Activated T-cell treated with anti-CD3 and anti-CD28 coated beads, Interleukin-2, amount 50 U/mL, for 24 hours (primary cell): Measurements from ENCODE around the gene NUDCD2.
"Not testable (repeated sequence)": the region's sequence is repeated elsewhere in the genome, so short reads cannot be mapped to it uniquely, and the experiment has no call there.

ENCODE experiments used
- DNase-seq: peaks from one replicate; pipeline ENCODE4 v3.0.0-alpha.2; 2020
- H3K27ac Mint-ChIP-seq: 2 replicates; pipeline ENCODE4 v1.8.0; 2020; ENCODE audit warnings: mild to moderate bottlenecking, mixed read lengths
- H3K27me3 Mint-ChIP-seq: 2 replicates; pipeline ENCODE4 v1.8.0; 2020; ENCODE audit warnings: mixed read lengths
- H3K36me3 Mint-ChIP-seq: 2 replicates; pipeline ENCODE4 v1.8.0; 2020; ENCODE audit warnings: low read depth, mixed read lengths
- H3K4me1 Mint-ChIP-seq: 2 replicates; pipeline ENCODE4 v1.8.0; 2020; ENCODE audit warnings: low read depth, mixed read lengths
- H3K4me3 Mint-ChIP-seq: 2 replicates; pipeline ENCODE4 v1.8.0; 2020; ENCODE audit warnings: mild to moderate bottlenecking, moderate library complexity, mixed read lengths
- H3K9me3 Mint-ChIP-seq: 2 replicates; pipeline ENCODE4 v1.8.0; 2020; ENCODE audit warnings: mixed read lengths

NUDCD2 gene

GRCh38 chr5:163426128-163426527 is 33.8 kb downstream of the NUDCD2 start:
- not testable (repeated sequence) for H3K4me3 Mint-ChIP-seq, H3K27ac Mint-ChIP-seq, DNase-seq, H3K27me3 Mint-ChIP-seq, H3K36me3 Mint-ChIP-seq, H3K9me3 Mint-ChIP-seq, H3K4me1 Mint-ChIP-seq

DNA sequence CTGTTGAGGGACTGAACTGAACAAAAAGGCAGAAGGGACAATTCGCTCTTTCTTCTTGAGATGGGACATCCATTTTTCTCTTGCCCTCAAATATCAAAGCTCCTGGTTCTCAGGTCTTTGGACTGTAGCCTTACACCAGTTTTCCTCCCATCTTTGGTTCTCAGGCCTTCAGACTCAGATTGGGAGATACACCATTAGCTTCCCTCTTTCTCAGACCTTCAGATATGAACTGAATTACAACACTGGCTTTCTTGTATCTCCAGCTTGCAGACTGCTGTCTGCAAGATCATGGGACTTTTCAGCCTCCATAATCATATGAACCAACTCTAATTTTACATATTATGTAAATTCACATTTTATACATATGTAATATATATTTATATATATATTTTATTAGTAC is 35.1 kb downstream of the NUDCD2 start:
- Mint-ChIP-seq H3K27ac (no peak overlapping the region), H3K9me3 (no peaks in the 10 kb centered on the region), H3K36me3 (no peaks in the 10 kb centered on the region), H3K27me3 (peaks cover 4% of the 10 kb centered on the region), H3K4me1 (peaks cover 6% of the 10 kb centered on the region), H3K4me3 (no peak overlapping the region)
- no peak for DNase-seq

DNA sequence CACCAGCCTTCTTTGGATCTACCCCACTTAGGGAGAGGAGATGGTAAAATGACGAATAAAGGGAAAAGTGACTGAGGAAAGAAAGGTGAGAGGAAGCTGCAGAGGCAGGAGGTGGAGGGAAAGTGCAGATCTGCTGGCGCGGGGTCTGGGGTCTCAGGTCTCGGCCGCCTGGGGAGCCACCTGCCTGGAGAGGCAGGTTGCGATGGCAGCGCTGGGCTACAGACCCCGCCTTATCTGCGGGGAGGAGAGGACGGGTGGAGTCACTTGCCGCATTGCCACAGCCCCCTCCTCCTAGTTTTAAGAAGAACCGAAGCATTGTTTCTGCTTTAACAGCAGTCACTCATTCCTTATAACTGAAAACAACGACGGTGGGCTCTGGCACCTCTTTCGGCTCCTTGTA is 44.2 kb downstream of the NUDCD2 start:
- not testable (repeated sequence) for H3K36me3 Mint-ChIP-seq, H3K9me3 Mint-ChIP-seq, H3K4me3 Mint-ChIP-seq, H3K4me1 Mint-ChIP-seq, DNase-seq, H3K27ac Mint-ChIP-seq
- peaks cover 29% of the 10 kb centered on the region for H3K27me3 Mint-ChIP-seq

GRCh38 chr5:163410505-163410904 is 49.4 kb downstream of the NUDCD2 start:
- no peak overlapping the region for H3K27ac Mint-ChIP-seq
- H3K27me3 Mint-ChIP-seq = peaks cover 23% of the 10 kb centered on the region
- no peaks in the 10 kb centered on the region for H3K9me3 Mint-ChIP-seq
- DNase-seq = no peak
- no peaks in the 10 kb centered on the region for H3K36me3 Mint-ChIP-seq
- peaks cover 6% of the 10 kb centered on the region for H3K4me1 Mint-ChIP-seq
- no peak overlapping the region for H3K4me3 Mint-ChIP-seq

- no peak for DNase-seq
- H3K27me3 Mint-ChIP-seq = peaks cover 20% of the 10 kb centered on the region
- no peak overlapping the region for H3K4me3 Mint-ChIP-seq
- no peak overlapping the region for H3K27ac Mint-ChIP-seq
- no peaks in the 10 kb centered on the region for H3K9me3 Mint-ChIP-seq
- no peaks in the 10 kb centered on the region for H3K36me3 Mint-ChIP-seq
- H3K4me1 Mint-ChIP-seq = peaks cover 6% of the 10 kb centered on the region
These were observed 50.5 kb downstream of the NUDCD2 start for GRCh38 chr5:163409384-163409783.

- H3K36me3 Mint-ChIP-seq = no peaks in the 10 kb centered on the region
- H3K4me1 Mint-ChIP-seq = peaks cover 6% of the 10 kb centered on the region
- H3K27me3 Mint-ChIP-seq = peaks cover 16% of the 10 kb centered on the region
- peak; percentile 62 for DNase-seq
- no peak overlapping the region for H3K4me3 Mint-ChIP-seq
- H3K9me3 Mint-ChIP-seq = no peaks in the 10 kb centered on the region
- no peak overlapping the region for H3K27ac Mint-ChIP-seq
These were observed 51.5 kb downstream of the NUDCD2 start for GRCh38 chr5:163408311-163408923.

DNA sequence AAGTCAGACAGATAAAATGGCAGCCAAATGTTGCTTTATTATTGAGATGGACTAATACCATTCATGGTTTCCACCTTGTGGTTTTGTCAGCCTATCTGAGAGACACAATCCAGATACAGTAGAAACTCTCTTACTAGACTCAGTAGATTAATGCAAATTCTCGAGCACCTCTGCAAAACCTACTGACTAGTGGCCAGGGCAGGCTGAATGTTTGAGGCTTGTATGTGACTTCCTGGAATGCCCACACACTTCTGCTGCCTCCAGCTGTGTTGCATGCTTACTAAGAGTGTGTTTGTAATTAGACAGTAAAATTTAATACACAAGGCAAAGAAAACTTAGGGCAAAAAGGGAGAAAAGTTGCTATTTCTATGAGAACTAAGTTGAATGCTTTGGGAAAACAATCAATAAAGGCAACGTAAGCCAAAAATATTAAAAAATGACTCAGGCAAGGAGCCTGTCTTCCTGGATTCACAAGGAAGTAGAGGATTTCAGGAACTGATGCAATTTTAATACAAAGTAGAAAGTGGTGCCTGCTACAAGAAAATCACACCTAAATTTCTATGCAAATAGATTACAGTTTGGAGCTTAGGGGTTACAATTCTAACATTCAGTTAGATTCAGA is 52.8 kb downstream of the NUDCD2 start:
- no peak for DNase-seq
- H3K4me3 Mint-ChIP-seq = no peak overlapping the region
- no peaks in the 10 kb centered on the region for H3K9me3 Mint-ChIP-seq
- peaks cover 6% of the 10 kb centered on the region for H3K4me1 Mint-ChIP-seq
- H3K36me3 Mint-ChIP-seq = no peaks in the 10 kb centered on the region
- H3K27ac Mint-ChIP-seq = no peak overlapping the region
- peaks cover 15% of the 10 kb centered on the region for H3K27me3 Mint-ChIP-seq

GRCh38 chr5:163404364-163405173 is 55.3 kb downstream of the NUDCD2 start:
- H3K4me1 Mint-ChIP-seq = peaks cover 6% of the 10 kb centered on the region
- H3K9me3 Mint-ChIP-seq = no peaks in the 10 kb centered on the region
- no peak overlapping the region for H3K4me3 Mint-ChIP-seq
- peaks cover 18% of the 10 kb centered on the region for H3K27me3 Mint-ChIP-seq
- DNase-seq = no peak
- H3K27ac Mint-ChIP-seq = no peak overlapping the region
- no peaks in the 10 kb centered on the region for H3K36me3 Mint-ChIP-seq

- H3K36me3 Mint-ChIP-seq = no peaks in the 10 kb centered on the region
- H3K4me3 Mint-ChIP-seq = no peak overlapping the region
- H3K27me3 Mint-ChIP-seq = peaks cover 18% of the 10 kb centered on the region
- no peaks in the 10 kb centered on the region for H3K4me1 Mint-ChIP-seq
- H3K27ac Mint-ChIP-seq = no peak overlapping the region
- H3K9me3 Mint-ChIP-seq = no peaks in the 10 kb centered on the region
- DNase-seq = no peak
These were observed 57.9 kb downstream of the NUDCD2 start for GRCh38 chr5:163402007-163402406.

GRCh38 chr5:163401271-163401670 is 58.6 kb downstream of the NUDCD2 start:
- Mint-ChIP-seq H3K9me3 (no peaks in the 10 kb centered on the region), H3K27me3 (peaks cover 20% of the 10 kb centered on the region), H3K27ac (no peak overlapping the region), H3K4me1 (no peaks in the 10 kb centered on the region), H3K4me3 (no peak overlapping the region), H3K36me3 (no peaks in the 10 kb centered on the region)
- DNase-seq = no peak

GRCh38 chr5:163399923-163400322 is 60.0 kb downstream of the NUDCD2 start:
- peaks cover 19% of the 10 kb centered on the region for H3K27me3 Mint-ChIP-seq
- H3K4me1 Mint-ChIP-seq = no peaks in the 10 kb centered on the region
- no peak for DNase-seq
- no peak overlapping the region for H3K4me3 Mint-ChIP-seq
- no peaks in the 10 kb centered on the region for H3K36me3 Mint-ChIP-seq
- no peak overlapping the region for H3K27ac Mint-ChIP-seq
- H3K9me3 Mint-ChIP-seq = no peaks in the 10 kb centered on the region

GRCh38 chr5:163397354-163397753 is 62.5 kb downstream of the NUDCD2 start:
- H3K9me3 Mint-ChIP-seq = no peaks in the 10 kb centered on the region
- no peak overlapping the region for H3K27ac Mint-ChIP-seq
- no peak overlapping the region for H3K4me3 Mint-ChIP-seq
- no peak for DNase-seq
- peaks cover 35% of the 10 kb centered on the region for H3K27me3 Mint-ChIP-seq
- no peaks in the 10 kb centered on the region for H3K36me3 Mint-ChIP-seq
- H3K4me1 Mint-ChIP-seq = no peaks in the 10 kb centered on the region

DNA sequence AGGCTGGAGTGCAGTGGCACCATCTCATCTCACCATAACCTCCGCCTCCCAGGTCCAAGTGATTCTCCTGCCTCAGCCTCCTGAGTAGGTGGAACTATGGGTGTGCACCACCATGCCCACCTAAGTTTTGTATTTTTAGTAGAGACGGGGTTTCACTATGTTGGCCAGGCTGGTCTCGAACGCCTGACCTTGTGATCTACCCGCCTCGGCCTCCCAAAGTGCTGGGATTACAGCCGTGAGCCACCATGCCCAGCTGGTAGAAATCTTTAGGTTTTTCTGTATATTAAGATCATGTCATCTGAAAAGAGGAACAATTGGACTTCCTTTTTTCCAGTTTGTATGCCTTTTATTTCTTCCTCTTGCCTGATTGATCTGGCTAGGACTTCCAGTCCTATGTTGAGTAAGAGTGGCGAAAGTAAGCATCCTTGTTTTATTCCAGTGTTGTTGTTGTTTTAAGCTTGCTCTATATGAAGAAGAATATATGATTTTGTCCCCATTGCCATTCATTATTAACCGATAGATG is 63.0 kb downstream of the NUDCD2 start:
- peaks cover 38% of the 10 kb centered on the region for H3K27me3 Mint-ChIP-seq

More for the DNA sequence above, 63.0 kb downstream of the NUDCD2 start:
- not testable (repeated sequence) for H3K4me3 Mint-ChIP-seq, H3K27ac Mint-ChIP-seq, H3K9me3 Mint-ChIP-seq, DNase-seq, H3K4me1 Mint-ChIP-seq, H3K36me3 Mint-ChIP-seq
